ENCODE data around the gene CDR2L. TPM values are rescaled to one million over a fixed set of nuclear protein-coding genes. Genes with fewer than 3 reads are reported as not detected.

Gene CDR2L
- total and polyA plus RNA-seq, 4 donors = 0.70 to 1.5 (median 0.94) TPM

- H3K27ac ChIP-seq (ENCODE audit: low read depth in 1 of 2, low read length in 2 of 2) = peak overlapping the region; percentile 42 to 72
- TF ChIP-seq, protein P1, sequence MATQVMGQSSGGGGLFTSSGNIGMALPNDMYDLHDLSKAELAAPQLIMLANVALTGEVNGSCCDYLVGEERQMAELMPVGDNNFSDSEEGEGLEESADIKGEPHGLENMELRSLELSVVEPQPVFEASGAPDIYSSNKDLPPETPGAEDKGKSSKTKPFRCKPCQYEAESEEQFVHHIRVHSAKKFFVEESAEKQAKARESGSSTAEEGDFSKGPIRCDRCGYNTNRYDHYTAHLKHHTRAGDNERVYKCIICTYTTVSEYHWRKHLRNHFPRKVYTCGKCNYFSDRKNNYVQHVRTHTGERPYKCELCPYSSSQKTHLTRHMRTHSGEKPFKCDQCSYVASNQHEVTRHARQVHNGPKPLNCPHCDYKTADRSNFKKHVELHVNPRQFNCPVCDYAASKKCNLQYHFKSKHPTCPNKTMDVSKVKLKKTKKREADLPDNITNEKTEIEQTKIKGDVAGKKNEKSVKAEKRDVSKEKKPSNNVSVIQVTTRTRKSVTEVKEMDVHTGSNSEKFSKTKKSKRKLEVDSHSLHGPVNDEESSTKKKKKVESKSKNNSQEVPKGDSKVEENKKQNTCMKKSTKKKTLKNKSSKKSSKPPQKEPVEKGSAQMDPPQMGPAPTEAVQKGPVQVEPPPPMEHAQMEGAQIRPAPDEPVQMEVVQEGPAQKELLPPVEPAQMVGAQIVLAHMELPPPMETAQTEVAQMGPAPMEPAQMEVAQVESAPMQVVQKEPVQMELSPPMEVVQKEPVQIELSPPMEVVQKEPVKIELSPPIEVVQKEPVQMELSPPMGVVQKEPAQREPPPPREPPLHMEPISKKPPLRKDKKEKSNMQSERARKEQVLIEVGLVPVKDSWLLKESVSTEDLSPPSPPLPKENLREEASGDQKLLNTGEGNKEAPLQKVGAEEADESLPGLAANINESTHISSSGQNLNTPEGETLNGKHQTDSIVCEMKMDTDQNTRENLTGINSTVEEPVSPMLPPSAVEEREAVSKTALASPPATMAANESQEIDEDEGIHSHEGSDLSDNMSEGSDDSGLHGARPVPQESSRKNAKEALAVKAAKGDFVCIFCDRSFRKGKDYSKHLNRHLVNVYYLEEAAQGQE (IDR thresholded peaks at IDR 0.05) = no peak
- TF ChIP-seq MAX (IDR thresholded peaks at IDR 0.05) = no peak
- TF ChIP-seq HNF4A (conservative IDR thresholded peaks at IDR 0.05) = no peak
- no peak for TF ChIP-seq SP1 (IDR thresholded peaks at IDR 0.05)
- no peak for TF ChIP-seq JUND (IDR thresholded peaks at IDR 0.05)
Observed at GRCh38 chr17:75013092-75013559, 25.7 kb downstream of the CDR2L start.

DNA sequence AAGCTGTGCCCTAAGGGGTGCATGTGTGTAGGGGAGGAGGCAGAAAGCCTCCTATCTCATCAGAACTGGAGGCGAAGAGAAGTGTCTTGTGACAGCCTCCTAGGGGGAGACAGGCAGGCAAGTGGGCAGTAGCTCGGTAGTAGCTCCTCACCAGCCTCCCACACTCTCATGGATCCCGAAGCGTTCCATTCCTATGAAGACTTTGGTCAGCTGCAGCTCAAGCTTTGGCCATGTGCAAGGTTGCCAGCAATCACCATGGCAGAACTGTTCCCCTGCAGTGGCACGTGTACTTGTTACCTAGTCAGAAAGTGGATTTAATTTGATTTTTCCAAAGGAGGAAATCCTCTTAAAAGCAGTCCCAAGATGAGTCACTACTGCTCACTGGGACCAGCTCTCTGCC is 31.7 kb downstream of the CDR2L start:
- H3K4me1 ChIP-seq (ENCODE audit: control insufficient read depth in 4 of 4, insufficient read depth in 4 of 4, low read length in 3 of 4) = no peaks in the 10 kb centered on the region
- H3K9ac ChIP-seq (ENCODE audit: low read depth in 1 of 2, low read length in 2 of 2) = no peak overlapping the region
- no peak for DNase-seq (ENCODE audit: low spot score)
- H3K36me3 ChIP-seq (ENCODE audit: control insufficient read depth in 4 of 4, insufficient read depth in 3 of 4, low read depth in 1 of 4, low read length in 3 of 4) = peaks cover 12 to 35% (median 26%) of the 10 kb centered on the region in 4 donors
- H3K4me3 ChIP-seq (ENCODE audit: low read depth in 1 of 3, low read length in 3 of 3) = no peak overlapping the region
- H3K27ac ChIP-seq (ENCODE audit: low read depth in 1 of 2, low read length in 2 of 2) = no peak overlapping the region
- H3K9me3 ChIP-seq (ENCODE audit: control insufficient read depth in 4 of 4, low read length in 3 of 4) = no peaks in the 10 kb centered on the region
- WGBS = 94% methylated on average over 5 of the region's 5 CpGs
- H3K27me3 ChIP-seq (ENCODE audit: control insufficient read depth in 4 of 4, insufficient read depth in 4 of 4, low read length in 3 of 4) = no peaks in the 10 kb centered on the region
- TF ChIP-seq HNF4A (conservative IDR thresholded peaks at IDR 0.05) (no peak), YY1 (IDR thresholded peaks at IDR 0.05) (no peak), FOXA1 (IDR thresholded peaks at IDR 0.05) (no peak), MAX (IDR thresholded peaks at IDR 0.05) (no peak), JUND (IDR thresholded peaks at IDR 0.05) (no peak), RAD21 (IDR thresholded peaks at IDR 0.05) (no peak)

More at GRCh38 chr17:75013092-75013559, 25.7 kb downstream of the CDR2L start:
- H3K27me3 ChIP-seq (ENCODE audit: control insufficient read depth in 4 of 4, insufficient read depth in 4 of 4, low read length in 3 of 4) = no peaks in the 10 kb centered on the region
- WGBS = 1% methylated on average over 10 of the region's 10 CpGs
- H3K36me3 ChIP-seq (ENCODE audit: control insufficient read depth in 4 of 4, insufficient read depth in 3 of 4, low read depth in 1 of 4, low read length in 3 of 4) = peaks cover 0 to 3% (median 1%) of the 10 kb centered on the region in 4 donors
- H3K4me1 ChIP-seq (ENCODE audit: control insufficient read depth in 4 of 4, insufficient read depth in 4 of 4, low read length in 3 of 4) = peaks cover 4 to 20% (median 14%) of the 10 kb centered on the region in 4 donors
- no peak for DNase-seq (ENCODE audit: low spot score)
- no peaks in the 10 kb centered on the region for H3K9me3 ChIP-seq (ENCODE audit: control insufficient read depth in 4 of 4, low read length in 3 of 4)
- peak overlapping the region; percentile 87 to 91 (median 90) for H3K4me3 ChIP-seq (ENCODE audit: low read depth in 1 of 3, low read length in 3 of 3)
- peak overlapping the region; percentile 5 to 75 for H3K9ac ChIP-seq (ENCODE audit: low read depth in 1 of 2, low read length in 2 of 2)

DNA sequence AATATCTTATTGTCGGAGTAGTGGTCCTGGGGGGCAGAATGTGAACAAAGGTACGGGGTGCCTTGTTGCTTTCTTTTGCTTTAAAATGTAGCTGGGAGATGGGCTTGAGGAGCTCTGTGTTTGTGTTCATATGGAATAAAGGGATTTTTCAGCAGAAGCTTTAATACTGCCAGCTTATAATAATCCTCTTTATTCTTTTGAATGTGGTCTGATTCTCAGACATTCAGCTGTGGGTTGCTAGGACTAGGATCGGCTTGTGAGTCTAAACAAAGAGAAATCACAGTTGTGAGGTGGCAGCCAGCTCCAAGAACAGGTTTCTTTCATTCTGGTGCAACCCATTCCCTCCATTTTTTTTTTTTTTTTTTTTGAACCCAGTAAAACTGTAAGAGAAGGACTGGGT is 32.3 kb downstream of the CDR2L start:
- WGBS = 96% methylated on average over 3 of the region's 3 CpGs
- Histone ChIP-seq H3K9me3 (ENCODE audit: control insufficient read depth in 4 of 4, low read length in 3 of 4) (no peaks in the 10 kb centered on the region), H3K4me3 (ENCODE audit: low read depth in 1 of 3, low read length in 3 of 3) (no peak overlapping the region), H3K36me3 (ENCODE audit: control insufficient read depth in 4 of 4, insufficient read depth in 3 of 4, low read depth in 1 of 4, low read length in 3 of 4) (peaks cover 12 to 35% (median 26%) of the 10 kb centered on the region in 4 donors), H3K9ac (ENCODE audit: low read depth in 1 of 2, low read length in 2 of 2) (no peak overlapping the region), H3K27me3 (ENCODE audit: control insufficient read depth in 4 of 4, insufficient read depth in 4 of 4, low read length in 3 of 4) (no peaks in the 10 kb centered on the region), H3K4me1 (ENCODE audit: control insufficient read depth in 4 of 4, insufficient read depth in 4 of 4, low read length in 3 of 4) (no peaks in the 10 kb centered on the region), H3K27ac (ENCODE audit: low read depth in 1 of 2, low read length in 2 of 2) (no peak overlapping the region)
- no peak for DNase-seq (ENCODE audit: low spot score)
- TF ChIP-seq, protein P1 (IDR thresholded peaks at IDR 0.05) = no peak
- TF ChIP-seq HNF4G (IDR thresholded peaks at IDR 0.05) = no peak
- TF ChIP-seq FOXA2 (IDR thresholded peaks at IDR 0.05) = no peak
- TF ChIP-seq CTCF (IDR thresholded peaks at IDR 0.05; ENCODE audit: low read depth, low read length, missing input control) = no peak
- no peak for TF ChIP-seq MAX (IDR thresholded peaks at IDR 0.05)
- TF ChIP-seq RXRA (IDR thresholded peaks at IDR 0.05) = no peak
- TF ChIP-seq NR2F2 (IDR thresholded peaks at IDR 0.05) = no peak
- TF ChIP-seq, protein P2, sequence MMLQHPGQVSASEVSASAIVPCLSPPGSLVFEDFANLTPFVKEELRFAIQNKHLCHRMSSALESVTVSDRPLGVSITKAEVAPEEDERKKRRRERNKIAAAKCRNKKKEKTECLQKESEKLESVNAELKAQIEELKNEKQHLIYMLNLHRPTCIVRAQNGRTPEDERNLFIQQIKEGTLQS (IDR thresholded peaks at IDR 0.05) = no peak
- no peak for TF ChIP-seq HNF4A (conservative IDR thresholded peaks at IDR 0.05)
- no peak for TF ChIP-seq SP1 (IDR thresholded peaks at IDR 0.05)
- TF ChIP-seq FOXA1 (IDR thresholded peaks at IDR 0.05) = no peak
- no peak for TF ChIP-seq GABPA (IDR thresholded peaks at IDR 0.05 in 1 of 2, conservative IDR thresholded peaks at IDR 0.05 in 1 of 2)
